ENCODE data around the gene PCDH17.

Gene PCDH17

GRCh38 chr13:57635541-57636085 is 4.1 kb downstream of the PCDH17 start:
- no peak for DNase-seq (ENCODE audit: low read depth)
- H3K4me3 ChIP-seq (ENCODE audit: low read length) = peak overlapping the region; percentile 80
- TF ChIP-seq, protein P1, sequence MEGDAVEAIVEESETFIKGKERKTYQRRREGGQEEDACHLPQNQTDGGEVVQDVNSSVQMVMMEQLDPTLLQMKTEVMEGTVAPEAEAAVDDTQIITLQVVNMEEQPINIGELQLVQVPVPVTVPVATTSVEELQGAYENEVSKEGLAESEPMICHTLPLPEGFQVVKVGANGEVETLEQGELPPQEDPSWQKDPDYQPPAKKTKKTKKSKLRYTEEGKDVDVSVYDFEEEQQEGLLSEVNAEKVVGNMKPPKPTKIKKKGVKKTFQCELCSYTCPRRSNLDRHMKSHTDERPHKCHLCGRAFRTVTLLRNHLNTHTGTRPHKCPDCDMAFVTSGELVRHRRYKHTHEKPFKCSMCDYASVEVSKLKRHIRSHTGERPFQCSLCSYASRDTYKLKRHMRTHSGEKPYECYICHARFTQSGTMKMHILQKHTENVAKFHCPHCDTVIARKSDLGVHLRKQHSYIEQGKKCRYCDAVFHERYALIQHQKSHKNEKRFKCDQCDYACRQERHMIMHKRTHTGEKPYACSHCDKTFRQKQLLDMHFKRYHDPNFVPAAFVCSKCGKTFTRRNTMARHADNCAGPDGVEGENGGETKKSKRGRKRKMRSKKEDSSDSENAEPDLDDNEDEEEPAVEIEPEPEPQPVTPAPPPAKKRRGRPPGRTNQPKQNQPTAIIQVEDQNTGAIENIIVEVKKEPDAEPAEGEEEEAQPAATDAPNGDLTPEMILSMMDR (conservative IDR thresholded peaks at IDR 0.05; ENCODE audit: low read depth, low read length) = no peak

DNA sequence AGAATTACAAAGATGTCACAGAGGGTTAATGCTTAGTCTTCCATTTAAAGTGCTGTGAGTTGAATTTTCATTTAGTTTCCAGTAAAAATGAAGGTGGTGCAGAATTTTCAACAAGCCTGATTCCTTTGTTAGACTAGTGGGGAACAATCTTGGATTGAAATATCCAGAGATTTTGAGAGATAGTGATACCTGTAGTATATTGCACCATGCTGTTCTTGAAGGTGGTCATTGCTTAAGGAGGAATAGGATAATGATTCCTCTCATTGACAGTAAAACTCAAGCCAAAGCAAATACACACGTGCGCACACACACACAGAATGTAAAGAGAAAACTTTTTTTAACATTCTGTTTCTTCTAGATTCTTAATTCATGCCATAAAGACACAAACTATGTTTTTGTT is 5.3 kb downstream of the PCDH17 start:
- TF ChIP-seq, protein P1 (conservative IDR thresholded peaks at IDR 0.05; ENCODE audit: low read depth, low read length) = no peak
- H3K4me3 ChIP-seq (ENCODE audit: low read length) = peak overlapping the region; percentile 22
- DNase-seq (ENCODE audit: low read depth) = no peak

DNA sequence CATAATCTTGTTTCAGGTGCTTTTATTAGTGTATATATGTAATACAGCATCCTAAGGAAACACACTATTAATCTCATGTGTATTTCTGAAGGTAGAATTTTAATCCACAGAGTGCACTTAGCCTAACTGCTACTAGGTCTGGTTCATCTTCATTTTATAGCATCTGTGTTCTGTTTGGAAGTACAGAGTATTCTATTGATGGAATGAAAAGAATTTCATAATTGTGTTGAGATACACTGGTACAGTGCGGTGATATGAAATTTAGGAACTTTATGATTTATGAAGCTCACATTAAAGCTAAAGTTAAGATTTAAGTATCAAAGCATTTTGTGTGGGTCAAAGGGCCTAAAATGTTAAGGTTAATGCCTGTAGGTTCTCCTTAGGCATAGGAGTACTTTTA is 6.0 kb downstream of the PCDH17 start:
- no peak for DNase-seq (ENCODE audit: low read depth)
- peak overlapping the region; percentile 12 for H3K4me3 ChIP-seq (ENCODE audit: low read length)
- TF ChIP-seq, protein P1 (conservative IDR thresholded peaks at IDR 0.05; ENCODE audit: low read depth, low read length) = no peak

GRCh38 chr13:57638186-57638890 is 6.8 kb downstream of the PCDH17 start:
- TF ChIP-seq, protein P1 (conservative IDR thresholded peaks at IDR 0.05; ENCODE audit: low read depth, low read length) = no peak
- H3K4me3 ChIP-seq (ENCODE audit: low read length) = no peak overlapping the region
- DNase-seq (ENCODE audit: low read depth) = no peak

DNA sequence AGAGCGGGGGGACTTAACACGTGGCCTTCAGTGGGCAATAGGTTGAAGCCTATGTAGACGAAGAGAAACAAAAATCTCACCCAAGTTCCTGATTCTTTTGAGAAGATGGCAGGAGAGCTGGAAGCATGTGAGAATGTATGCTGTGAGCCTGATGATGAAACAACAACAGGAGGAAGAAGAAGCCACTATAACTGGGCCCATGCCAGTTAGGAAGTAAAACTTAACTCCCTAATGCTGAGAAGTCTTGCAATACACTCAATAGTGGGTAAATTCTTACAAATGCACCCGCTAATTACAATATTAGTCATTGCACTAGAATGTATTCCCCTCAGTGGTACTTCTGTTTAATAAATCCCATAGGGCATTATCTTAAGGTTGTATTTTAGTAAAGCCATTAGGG is 9.1 kb downstream of the PCDH17 start:
- DNase-seq (ENCODE audit: low read depth) = peak; percentile 43
- no peak overlapping the region for H3K4me3 ChIP-seq (ENCODE audit: low read length)

DNA sequence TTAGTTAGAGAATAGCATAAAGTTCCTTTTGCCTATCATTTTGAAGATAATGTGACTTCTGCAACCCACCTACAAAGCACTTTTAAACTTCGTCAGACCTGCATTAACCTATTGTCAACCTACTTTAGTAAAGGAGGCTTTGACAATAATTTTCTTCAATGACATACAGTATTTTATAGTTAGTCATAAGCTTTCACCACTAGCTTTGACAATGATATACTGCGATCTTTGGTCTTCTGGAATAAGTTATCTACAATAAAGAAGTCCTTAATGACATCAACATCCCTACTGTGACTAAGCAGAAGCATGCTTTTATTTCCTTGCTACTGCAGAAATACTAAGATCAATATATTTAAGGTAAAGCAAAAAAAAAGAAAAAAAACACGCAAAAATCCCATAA is 9.5 kb downstream of the PCDH17 start:
- no peak for DNase-seq (ENCODE audit: low read depth)

More for the DNA sequence above, 9.1 kb downstream of the PCDH17 start:
- TF ChIP-seq, protein P1 (conservative IDR thresholded peaks at IDR 0.05; ENCODE audit: low read depth, low read length) = no peak

More for the DNA sequence above, 9.5 kb downstream of the PCDH17 start:
- TF ChIP-seq, protein P1 (conservative IDR thresholded peaks at IDR 0.05; ENCODE audit: low read depth, low read length) = no peak
- H3K4me3 ChIP-seq (ENCODE audit: low read length) = no peak overlapping the region
